Stimulated activated CD4-positive, alpha-beta T cell treated with anti-CD3 and anti-CD28 coated beads, Interleukin-4, amount 100 ng/mL, for 48 hours (primary cell): ENCODE measurements around the gene MYO1H.

Source experiments
- DNase-seq, 2 donors: peaks; one replicate each; pipeline ENCODE4 v3.0.0-alpha.2; 2020; ENCODE audit warnings: low read depth in 2 of 2

The MYO1H gene

DNA sequence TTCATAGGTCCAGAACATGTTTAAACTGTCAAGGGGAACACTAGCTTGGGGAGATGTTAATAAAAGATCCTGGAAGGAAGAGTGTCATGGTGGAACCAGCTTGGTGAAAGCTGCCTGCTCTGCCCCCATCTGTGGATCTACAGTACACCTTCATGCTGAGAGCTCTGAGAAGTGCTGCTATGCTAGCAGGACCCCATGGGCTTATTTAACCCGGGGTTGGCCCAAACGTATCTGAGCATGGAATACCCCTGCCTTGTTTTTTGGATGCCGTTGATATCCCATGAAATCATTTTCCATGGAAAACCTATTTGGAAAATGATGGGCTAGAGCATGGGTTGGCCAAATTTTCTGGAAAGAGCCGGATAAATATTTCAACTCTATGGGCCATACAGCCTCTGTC is 144.0 kb downstream of the MYO1H start:
- no peak for DNase-seq

DNA sequence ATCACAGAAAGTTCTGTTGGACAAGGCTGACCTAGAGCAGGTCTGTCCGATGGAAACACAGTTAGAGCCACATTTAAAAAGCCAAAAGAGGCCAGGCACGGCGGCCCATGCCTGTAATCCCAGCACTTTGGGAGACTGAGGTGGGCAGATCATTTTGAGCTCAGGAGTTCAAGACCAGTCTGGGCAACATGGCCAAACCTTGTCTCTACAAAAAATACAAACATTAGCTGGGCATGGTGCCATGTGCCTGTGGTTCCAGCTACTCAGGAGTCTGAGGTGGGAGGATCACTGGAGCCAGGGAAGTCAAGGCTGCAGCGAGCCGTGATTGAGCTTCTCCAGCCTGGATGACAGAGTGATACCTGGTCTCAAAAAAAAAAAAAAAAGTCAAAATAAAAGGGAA is 144.7 kb downstream of the MYO1H start:
- DNase-seq = no peak

DNA sequence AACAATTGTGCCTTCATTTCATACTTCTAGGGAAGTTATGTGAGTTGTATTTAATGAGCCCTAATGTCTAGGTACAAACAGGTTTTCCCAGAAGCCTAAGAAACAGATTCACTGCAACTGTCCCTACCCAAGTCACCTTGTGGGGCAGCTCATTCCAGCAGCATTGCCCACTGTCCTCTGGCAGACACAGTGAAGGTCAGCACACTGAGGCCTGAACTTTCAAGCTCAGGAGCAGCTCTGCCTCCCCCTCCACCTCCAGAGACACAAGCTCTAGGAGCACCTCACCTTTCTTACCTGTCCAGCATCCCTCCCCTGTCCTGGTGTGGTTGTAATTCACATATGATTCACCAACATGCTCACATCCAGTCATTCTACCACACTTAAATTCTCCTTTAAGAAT is 145.4 kb downstream of the MYO1H start:
- DNase-seq = no peak

DNA sequence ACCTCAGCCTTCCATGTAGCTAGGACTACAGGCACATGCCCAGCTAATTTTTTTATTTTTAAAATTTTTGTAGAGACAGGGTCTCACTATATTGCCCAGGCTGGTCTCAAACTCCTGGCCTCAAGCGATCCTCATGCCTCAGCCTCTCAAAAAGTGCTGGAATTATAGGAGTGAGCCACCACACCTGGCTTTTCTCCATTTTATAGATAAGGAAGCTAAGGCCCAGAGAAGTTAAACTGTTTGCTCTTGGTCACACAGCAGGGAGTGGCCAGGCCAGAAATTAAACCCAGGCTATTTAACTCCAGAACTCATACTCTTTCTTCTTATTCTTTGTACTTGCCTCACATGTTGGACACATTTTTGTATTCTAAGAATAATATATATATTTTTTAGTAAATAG is 146.2 kb downstream of the MYO1H start:
- no peak for DNase-seq

DNA sequence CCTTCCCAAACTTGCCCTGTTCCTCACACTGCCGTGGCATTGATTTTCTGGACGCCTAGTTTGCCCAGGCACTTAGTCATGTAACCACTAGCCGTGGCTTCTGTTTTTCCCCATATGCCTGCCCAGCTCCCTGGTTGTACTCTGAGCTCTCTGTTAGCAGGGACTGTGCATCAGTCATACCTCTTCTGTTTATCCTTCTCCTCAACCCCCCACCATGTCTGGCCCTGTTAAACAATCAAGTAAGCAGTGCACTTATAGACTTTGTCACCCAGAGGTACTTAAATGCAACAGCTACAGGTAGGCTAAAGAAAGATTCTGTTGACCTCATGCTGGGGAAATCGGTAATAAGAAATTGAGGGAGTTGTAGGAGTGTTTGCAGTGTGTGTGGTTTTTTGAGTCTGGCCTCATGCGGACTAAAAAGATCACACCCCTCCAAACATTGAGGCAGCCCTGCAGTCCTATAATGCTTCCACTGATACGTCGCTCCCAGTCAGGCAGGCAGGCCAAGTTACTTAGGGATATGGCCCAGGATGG is 146.7 kb downstream of the MYO1H start:
- DNase-seq = no peak

DNA sequence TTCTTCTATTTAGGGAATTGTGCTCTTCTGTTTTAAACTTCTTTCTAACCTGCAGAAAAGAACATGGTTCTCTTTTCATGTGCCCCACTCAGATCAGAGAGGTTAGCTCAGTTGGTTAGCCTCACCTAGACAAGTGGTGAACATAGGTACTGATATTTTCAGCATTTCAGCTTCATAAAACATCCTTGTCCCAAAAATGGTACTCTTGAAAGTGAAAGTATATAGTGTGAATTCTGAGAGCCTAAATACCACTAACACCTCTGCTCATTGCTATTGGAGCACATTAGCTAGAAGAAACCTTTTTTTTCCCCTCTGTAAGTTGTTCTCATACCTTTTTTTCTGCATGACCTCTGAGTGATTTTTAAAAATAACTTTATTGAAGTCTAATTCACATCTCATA is 147.3 kb downstream of the MYO1H start:
- no peak for DNase-seq

DNA sequence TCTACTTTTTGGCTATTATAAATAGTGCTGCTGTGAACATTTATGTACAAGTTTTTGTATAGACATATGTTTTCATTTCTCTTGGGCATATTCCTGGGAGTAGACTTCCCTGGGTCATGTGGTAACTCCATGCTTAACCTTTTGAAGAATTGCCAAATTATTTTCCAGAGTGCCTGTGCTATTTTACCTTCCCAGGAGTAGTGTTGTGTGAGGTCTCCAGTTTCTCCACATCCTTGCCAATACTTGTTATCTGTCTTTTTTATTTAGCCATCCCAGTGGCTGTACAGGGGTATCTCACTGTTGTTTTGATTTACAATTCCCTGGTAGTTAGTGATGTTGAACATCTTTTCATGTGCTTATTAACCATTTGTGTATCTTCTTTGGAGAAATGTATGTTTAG is 148.6 kb downstream of the MYO1H start:
- no peak for DNase-seq

DNA sequence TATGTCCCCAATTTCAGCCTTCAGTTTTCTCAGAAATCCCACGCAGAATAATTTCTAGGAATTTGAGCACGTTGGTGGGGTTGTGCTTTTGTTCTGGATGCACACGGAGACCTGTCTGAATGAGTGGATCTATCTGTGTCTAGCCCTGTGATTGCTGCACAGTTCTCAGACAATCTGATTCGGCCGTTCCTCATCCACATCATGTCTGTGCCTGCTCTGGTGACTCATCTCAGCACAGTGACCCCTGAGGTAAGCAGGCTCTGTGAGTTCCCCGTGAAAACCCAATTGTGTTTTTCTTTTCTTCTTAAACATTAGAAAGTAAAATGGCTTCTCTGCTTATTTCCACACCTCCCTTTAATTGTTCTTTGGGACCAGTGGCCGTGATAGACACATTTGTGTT is 150.0 kb downstream of the MYO1H start:
- DNase-seq = no peak
